ENCODE results near the gene COQ8B.
"Not testable (repeated sequence)": the region's sequence is repeated elsewhere in the genome, so short reads cannot be mapped to it uniquely, and the experiment has no call there.

COQ8B gene

GRCh38 chr19:40716482-40717324 is at the start of gene COQ8B, which contains the start of gene ITPKC:
Gene COQ8B, minus strand, starts transcription at chr19:40716886. Its CDS starts 2,254 bp downstream, at chr19:40714632.
Gene ITPKC, plus strand, starts transcription at chr19:40717112. Its CDS starts 24 bp downstream, at chr19:40717136.
- DNase-seq = peak; percentile 99

- not testable (repeated sequence) for DNase-seq
These were observed 49.7 kb upstream of the COQ8B start for GRCh38 chr19:40766385-40766784.

DNA sequence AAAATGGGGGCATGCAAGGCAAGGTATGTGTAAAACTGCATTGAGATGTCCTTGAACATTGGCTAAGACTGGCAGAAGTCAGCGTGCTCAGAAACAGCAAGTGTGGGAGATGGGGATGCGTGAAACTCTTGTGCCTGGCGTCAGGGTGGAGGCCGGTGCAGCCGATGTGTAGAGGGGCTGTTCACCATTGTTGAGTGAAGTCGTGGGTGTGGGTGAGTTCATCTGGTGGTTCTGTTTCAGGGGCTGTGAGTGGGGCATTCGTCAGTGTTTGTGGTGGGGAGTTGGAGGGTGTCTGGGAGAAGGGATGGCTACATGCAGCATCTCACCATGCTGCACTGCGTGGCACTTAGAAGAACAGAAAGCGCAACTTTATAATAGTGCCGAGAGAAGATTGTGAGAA is 47.3 kb upstream of the COQ8B start:
- DNase-seq = no peak

- no peak for DNase-seq
These were observed 46.8 kb upstream of the COQ8B start for GRCh38 chr19:40763526-40763925.

GRCh38 chr19:40762754-40763470 is 46.2 kb upstream of the COQ8B start:
- no peak for DNase-seq

DNA sequence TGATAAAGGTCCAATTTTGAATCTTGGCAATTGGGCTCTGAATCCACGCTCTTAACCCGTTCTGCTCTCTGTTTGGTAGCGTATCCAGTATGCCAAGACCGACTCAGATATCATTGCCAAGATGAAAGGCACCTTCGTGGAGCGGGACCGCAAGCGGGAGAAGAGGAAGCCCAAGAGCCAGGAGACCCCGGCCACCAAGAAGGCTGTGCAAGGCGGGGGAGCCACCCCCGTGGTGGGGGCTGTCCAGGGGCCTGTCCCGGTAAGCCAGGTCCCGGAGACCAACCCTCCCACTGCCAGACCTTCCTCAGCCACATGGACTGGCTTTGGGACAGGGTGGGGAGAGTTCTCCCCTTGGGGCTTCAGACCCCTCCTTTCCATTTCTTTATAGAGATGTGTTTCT is 42.7 kb upstream of the COQ8B start:
- DNase-seq = no peak

- DNase-seq = no peak
These were observed 41.8 kb upstream of the COQ8B start for GRCh38 chr19:40758491-40758890.

GRCh38 chr19:40756502-40757110 is 39.9 kb upstream of the COQ8B start:
- peak; percentile 37 for DNase-seq

DNA sequence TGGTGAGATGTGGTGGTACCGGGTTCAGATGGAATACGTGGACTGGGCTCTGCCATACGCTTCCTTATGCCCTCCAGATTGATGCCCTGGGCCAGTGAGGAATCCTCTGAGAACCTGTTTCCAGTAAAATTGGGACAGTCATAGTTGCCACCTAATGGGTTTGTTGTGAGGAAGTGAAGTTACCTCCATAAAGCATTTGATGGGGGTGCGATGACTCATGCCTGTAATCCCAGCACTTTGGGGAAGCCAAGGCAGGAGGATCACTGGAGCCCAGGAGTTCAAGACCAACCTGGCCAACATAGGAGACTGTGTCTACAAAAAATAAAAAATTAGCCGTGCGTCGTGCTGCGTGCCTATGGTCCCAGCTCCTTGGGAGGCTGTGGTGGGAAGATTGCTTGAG is 39.1 kb upstream of the COQ8B start:
- no peak for DNase-seq

- no peak for DNase-seq
These were observed 38.5 kb upstream of the COQ8B start for GRCh38 chr19:40755248-40755624.

DNA sequence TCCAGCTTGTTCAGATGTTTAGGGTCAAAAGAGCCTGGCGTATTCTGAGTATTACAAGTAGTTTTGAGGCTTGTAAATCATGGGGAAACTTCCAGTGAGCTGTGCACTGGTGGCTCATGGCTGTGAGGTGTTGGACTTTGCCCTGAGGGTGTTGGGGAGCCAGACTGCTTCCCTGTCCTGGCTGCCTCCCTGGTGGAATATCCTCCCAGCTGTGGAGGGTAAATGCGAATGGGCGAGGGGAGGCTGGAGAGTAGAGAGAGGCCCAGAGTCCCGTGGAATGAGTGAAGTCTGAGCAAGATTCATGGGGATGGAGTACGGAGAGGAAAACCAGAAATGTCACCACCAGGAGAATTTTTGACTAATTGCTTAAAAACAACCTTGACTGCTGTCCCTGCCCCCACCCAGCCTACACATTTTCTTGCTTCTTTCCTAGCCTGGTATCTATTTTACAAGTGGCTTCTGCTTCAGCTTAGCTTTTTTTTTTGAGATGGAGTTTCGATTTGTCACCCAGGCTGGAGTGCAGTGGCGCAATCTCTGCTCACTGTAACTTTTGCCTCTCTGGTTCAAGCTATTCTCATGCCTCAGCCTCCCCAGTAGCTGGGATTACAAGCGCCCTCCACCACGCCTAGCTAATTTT is 38.0 kb upstream of the COQ8B start:
- DNase-seq = peak; percentile 77

DNA sequence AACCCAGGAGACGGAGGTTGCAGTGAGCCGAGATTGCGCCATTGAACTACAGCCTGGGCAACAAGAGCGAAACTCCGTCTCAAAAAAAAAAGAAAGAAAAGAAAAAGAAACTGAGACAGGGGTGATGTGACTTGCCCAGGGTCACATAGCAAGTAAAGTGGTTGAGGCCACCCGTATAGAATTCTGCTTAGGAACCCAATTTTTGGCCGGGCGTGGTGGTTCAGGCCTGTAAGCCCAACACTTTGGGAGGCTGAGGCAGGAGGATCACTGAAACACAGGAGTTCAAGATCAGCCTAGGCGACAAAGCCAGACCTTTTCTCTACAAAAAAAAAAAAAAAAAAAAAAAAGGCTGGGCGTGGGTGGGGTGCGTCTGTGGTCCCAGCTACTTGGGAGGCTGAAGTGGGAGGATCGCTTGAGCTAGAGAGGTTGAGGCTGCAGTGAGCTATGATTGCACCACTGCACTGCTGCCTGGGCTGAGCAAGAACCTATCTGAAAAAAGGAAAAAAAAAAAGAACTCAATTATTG is 35.6 kb upstream of the COQ8B start:
- no peak for DNase-seq

DNA sequence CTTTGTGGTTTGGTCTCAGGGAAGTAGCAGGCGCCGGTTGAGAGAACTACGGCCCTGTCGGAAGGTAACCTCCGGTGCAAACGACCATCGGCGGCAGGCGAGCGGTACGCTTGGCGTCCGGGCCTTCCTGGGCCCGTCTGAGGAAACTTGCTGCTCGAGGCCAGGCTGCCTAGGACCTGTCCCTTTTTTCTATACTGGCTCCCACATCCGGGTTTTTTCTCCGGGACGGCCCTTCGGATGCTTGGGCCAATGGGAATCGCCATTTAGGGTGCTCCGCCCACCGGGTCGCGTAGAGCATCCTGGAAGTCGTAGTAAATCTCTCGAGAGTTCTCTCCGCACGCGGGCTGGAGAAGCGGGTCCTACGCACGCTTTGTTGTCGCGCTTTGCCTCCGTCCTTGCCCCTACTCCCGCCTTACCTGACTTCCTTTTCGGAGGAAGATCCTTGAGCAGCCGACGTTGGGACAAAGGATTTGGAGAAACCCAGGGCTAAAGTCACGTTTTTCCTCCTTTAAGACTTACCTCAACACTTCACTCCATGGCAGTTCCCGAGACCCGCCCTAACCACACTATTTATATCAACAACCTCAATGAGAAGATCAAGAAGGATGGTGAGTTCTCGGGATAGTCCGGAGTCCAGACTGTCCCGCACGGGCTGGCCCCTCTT is 34.3 kb upstream of the COQ8B start, which contains the start of gene SNRPA:
SNRPA (plus strand) TSS at position 330 of the 664 bp plus-strand sequence; CDS start at position 536, 206 bp downstream.
- peak; percentile 98 for DNase-seq

DNA sequence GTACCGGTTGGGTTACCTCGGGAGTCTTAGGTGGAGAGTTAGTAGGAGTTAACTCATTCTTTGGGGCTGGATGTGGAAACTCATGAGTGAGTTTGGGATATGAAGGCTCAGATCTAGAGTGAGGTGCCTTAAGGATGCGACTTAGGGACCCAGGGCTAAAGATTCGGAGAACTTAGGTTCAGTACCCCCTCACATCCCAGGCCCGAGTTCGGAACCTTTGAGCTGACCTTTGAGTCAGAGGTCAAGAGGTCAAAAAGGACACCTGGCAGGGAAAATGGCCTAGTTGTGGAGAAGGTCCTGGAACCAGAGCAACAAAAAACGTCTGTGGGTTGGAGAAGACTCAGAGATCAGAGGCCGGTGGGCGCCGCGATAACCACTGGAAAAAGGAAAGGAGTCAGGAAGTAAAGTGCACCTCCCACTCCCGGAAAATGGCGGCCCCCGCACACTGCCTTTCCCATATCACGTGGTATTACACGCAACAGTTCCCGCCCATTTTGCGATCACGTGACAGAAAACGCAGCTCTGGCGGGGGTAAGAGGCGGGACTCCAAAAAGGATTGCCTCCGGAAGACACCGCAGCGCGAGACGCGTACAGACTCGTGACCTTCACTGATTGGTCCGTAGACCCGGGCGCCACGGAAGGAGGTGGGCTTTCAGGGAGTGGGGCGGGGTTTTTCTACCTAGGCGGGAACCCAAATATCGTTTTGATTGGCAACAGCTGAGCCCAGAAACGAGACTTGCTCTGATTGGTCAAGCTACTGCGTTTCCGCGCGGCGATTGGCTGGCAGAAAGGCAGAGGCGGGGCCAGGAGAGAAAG is 33.6 kb upstream of the COQ8B start, which contains the start of gene ACTMAP:
ACTMAP (minus strand) TSS at position 420 of the 816 bp plus-strand sequence. CDS start 674 bp downstream, outside the sequence.
- peak; percentile 100 for DNase-seq

GRCh38 chr19:40747536-40747935 is 30.9 kb upstream of the COQ8B start:
- no peak for DNase-seq

DNA sequence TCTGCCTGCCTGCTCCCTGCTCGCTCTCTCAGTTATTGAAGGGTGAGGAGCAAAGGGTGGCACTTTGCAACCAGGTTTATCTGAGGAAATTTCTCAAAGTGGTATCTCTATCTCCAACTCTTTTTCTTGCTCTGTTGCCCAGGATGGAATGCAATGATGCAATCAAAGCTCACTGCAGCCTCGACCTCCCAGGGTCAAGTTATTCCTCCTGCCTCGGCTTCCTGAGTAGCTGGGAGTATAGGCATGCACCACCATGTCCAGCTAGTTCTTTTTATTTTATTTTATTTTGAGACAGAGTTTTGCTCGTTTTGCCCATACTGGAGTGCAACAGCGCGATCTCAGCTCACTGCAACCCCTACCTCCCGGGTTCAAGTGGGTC is 28.7 kb upstream of the COQ8B start:
- no peak for DNase-seq

DNA sequence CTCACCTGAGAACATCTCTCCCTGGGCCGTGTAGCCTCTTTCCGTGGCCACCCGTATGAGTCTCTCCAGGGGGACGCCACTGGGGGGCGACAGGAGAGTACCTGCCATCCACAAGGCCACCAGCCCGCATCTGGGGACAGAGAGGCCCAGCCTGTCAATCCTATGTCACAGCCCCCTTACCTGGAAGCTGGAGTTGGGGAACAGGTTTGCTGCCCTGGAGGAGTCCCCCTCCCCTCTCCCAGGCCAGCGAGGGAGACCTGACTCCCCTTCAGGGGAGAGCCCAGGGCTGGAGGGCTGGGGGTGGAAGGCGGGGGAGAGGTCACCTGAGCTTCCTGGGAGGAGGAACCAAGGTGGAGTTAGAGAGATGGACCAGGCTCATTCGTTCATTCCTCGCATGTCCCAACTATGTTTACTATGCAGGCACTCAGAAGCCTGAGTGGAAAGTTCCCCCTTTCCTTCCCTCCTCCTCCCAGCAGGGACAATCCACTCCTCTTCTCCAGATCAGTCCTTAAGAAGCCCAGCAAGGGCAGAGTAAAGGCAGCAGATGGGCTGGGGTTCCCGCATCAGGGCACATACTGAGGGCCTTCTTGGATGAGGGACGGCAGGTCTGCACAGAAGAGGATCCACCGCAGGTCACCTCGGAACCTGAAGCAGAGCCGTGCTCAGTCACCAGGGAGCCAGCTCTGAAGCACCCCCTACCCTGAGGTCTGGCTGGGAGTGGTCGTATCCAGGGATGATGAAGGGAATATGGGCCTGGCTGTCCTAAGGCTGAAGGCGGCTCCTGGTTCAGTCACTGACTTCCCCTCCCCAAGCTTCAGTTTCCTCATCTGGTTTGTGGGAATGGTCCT is 28.1 kb upstream of the COQ8B start:
- no peak for DNase-seq

GRCh38 chr19:40743926-40744325 is 27.2 kb upstream of the COQ8B start:
- DNase-seq = no peak

GRCh38 chr19:40742886-40743285 is 26.2 kb upstream of the COQ8B start:
- no peak for DNase-seq

GRCh38 chr19:40742477-40742876 is 25.8 kb upstream of the COQ8B start:
- no peak for DNase-seq
